Activated CD8-positive, alpha-beta memory T cell treated with anti-CD3 and anti-CD28 coated beads, Interleukin-2, amount 10 ng/mL, durations not matched to agents 7 days and 5 days (primary cell): ENCODE measurements around the gene CACNA2D1. TPM values are rescaled to one million over a fixed set of nuclear protein-coding genes. Genes with fewer than 3 reads are reported as not detected.
"Not testable (repeated sequence)": the region's sequence is repeated elsewhere in the genome, so short reads cannot be mapped to it uniquely, and the experiment has no call there.

ENCODE experiments used
- ATAC-seq: fragments of 150-1000 bp; cut with Tn5 transposase; one replicate; pipeline ENCODE4 v1.10.0; 2021; ENCODE audit warnings: moderate library complexity
- CTCF ChIA-PET: fragments of 350-600 bp; sonication (Branson Sonifier 250); formaldehyde crosslinking; loops from one replicate; lab custom pipeline; 2021; ENCODE audit warnings: antibody characterized with exemption; lab: Charles Lee
- DNase-seq: peaks from one replicate; pipeline ENCODE4 v3.0.0-alpha.2; 2020
- H3K27ac Mint-ChIP-seq: one replicate; pipeline ENCODE4 v1.8.0; 2021; ENCODE audit warnings: mild to moderate bottlenecking, mixed read lengths
- H3K27me3 Mint-ChIP-seq: one replicate; pipeline ENCODE4 v1.8.0; 2021; ENCODE audit warnings: mixed read lengths
- H3K36me3 Mint-ChIP-seq: one replicate; pipeline ENCODE4 v1.8.0; 2021; ENCODE audit warnings: mild to moderate bottlenecking, mixed read lengths
- H3K4me1 Mint-ChIP-seq: one replicate; pipeline ENCODE4 v1.8.0; 2021; ENCODE audit warnings: mixed read lengths
- H3K4me3 Mint-ChIP-seq: one replicate; pipeline ENCODE4 v1.8.0; 2021; ENCODE audit warnings: mild to moderate bottlenecking, moderate library complexity, mixed read lengths
- H3K9me3 Mint-ChIP-seq: one replicate; pipeline ENCODE4 v1.8.0; 2022; ENCODE audit warnings: low read depth, mixed read lengths
- total RNA-seq, 2 experiments: library from RNA; stranded (reverse); gene quantifications; one replicate each; pipeline ENCODE4 v1.2.3, GENCODE V29; 2021

Gene CACNA2D1
- total RNA-seq, 2 experiments from 2014 or later, result 0.28 TPM; not detected in 1

- ATAC-seq (no peak), DNase-seq (no peak)
- H3K9me3 Mint-ChIP-seq, result peaks cover 2% of the 10 kb centered on the region
- no peak overlapping the region for H3K4me3 Mint-ChIP-seq
- H3K27ac Mint-ChIP-seq, result no peak overlapping the region
- CTCF ChIA-PET, result no interaction called here
- H3K36me3 Mint-ChIP-seq, result no peaks in the 10 kb centered on the region
- H3K27me3 Mint-ChIP-seq, result no peaks in the 10 kb centered on the region
- H3K4me1 Mint-ChIP-seq, result no peaks in the 10 kb centered on the region
Observed at GRCh38 chr7:82163586-82163985, 280.0 kb downstream of the CACNA2D1 start.

- DNase-seq (no peak), ATAC-seq (no peak)
- no peak overlapping the region for H3K4me3 Mint-ChIP-seq
- no peaks in the 10 kb centered on the region for H3K4me1 Mint-ChIP-seq
- peaks cover 2% of the 10 kb centered on the region for H3K9me3 Mint-ChIP-seq
- CTCF ChIA-PET, result no interaction called here
- no peaks in the 10 kb centered on the region for H3K27me3 Mint-ChIP-seq
- H3K36me3 Mint-ChIP-seq, result no peaks in the 10 kb centered on the region
- no peak overlapping the region for H3K27ac Mint-ChIP-seq
Observed at GRCh38 chr7:82162289-82162688, 281.3 kb downstream of the CACNA2D1 start.

GRCh38 chr7:82158327-82158726, 285.2 kb downstream of the CACNA2D1 start:
- no peak overlapping the region for H3K4me3 Mint-ChIP-seq
- DNase-seq (no peak), ATAC-seq (no peak)
- H3K27ac Mint-ChIP-seq, result no peak overlapping the region
- no peaks in the 10 kb centered on the region for H3K9me3 Mint-ChIP-seq
- no peaks in the 10 kb centered on the region for H3K36me3 Mint-ChIP-seq
- H3K4me1 Mint-ChIP-seq, result no peaks in the 10 kb centered on the region
- no peaks in the 10 kb centered on the region for H3K27me3 Mint-ChIP-seq
- CTCF ChIA-PET, result no interaction called here

- CTCF ChIA-PET, result no interaction called here
- Mint-ChIP-seq H3K36me3 (no peaks in the 10 kb centered on the region), H3K4me3 (no peak overlapping the region), H3K27ac (no peak overlapping the region), H3K4me1 (no peaks in the 10 kb centered on the region), H3K9me3 (no peaks in the 10 kb centered on the region), H3K27me3 (no peaks in the 10 kb centered on the region)
- ATAC-seq (no peak), DNase-seq (no peak)
Observed at GRCh38 chr7:82156893-82157292, 286.7 kb downstream of the CACNA2D1 start.

- Mint-ChIP-seq H3K36me3 (no peaks in the 10 kb centered on the region), H3K27me3 (no peaks in the 10 kb centered on the region), H3K4me1 (no peaks in the 10 kb centered on the region), H3K4me3 (no peak overlapping the region), H3K9me3 (no peaks in the 10 kb centered on the region), H3K27ac (no peak overlapping the region)
- ATAC-seq (no peak), DNase-seq (no peak)
- CTCF ChIA-PET, result no interaction called here
Observed at GRCh38 chr7:82156168-82156567, 287.4 kb downstream of the CACNA2D1 start.

GRCh38 chr7:82154728-82155127, 288.8 kb downstream of the CACNA2D1 start:
- CTCF ChIA-PET, result no interaction called here
- H3K27me3 Mint-ChIP-seq, result no peaks in the 10 kb centered on the region
- no peak for ATAC-seq
- no peaks in the 10 kb centered on the region for H3K4me1 Mint-ChIP-seq
- H3K27ac Mint-ChIP-seq, result no peak overlapping the region
- H3K9me3 Mint-ChIP-seq, result no peaks in the 10 kb centered on the region
- no peaks in the 10 kb centered on the region for H3K36me3 Mint-ChIP-seq
- DNase-seq, result no peak
- H3K4me3 Mint-ChIP-seq, result no peak overlapping the region

GRCh38 chr7:82153776-82154175, 289.8 kb downstream of the CACNA2D1 start:
- H3K27me3 Mint-ChIP-seq, result no peaks in the 10 kb centered on the region
- ATAC-seq (no peak), DNase-seq (no peak)
- H3K9me3 Mint-ChIP-seq, result no peaks in the 10 kb centered on the region
- H3K4me3 Mint-ChIP-seq, result no peak overlapping the region
- CTCF ChIA-PET, result no interaction called here
- no peaks in the 10 kb centered on the region for H3K4me1 Mint-ChIP-seq
- H3K36me3 Mint-ChIP-seq, result no peaks in the 10 kb centered on the region
- no peak overlapping the region for H3K27ac Mint-ChIP-seq

- no peaks in the 10 kb centered on the region for H3K4me1 Mint-ChIP-seq
Observed at GRCh38 chr7:82152858-82153257, 290.7 kb downstream of the CACNA2D1 start.

GRCh38 chr7:82146491-82146890, 297.1 kb downstream of the CACNA2D1 start:
- DNase-seq (no peak), ATAC-seq (no peak)
- Mint-ChIP-seq H3K4me1 (no peaks in the 10 kb centered on the region), H3K4me3 (no peak overlapping the region), H3K36me3 (no peaks in the 10 kb centered on the region), H3K9me3 (no peaks in the 10 kb centered on the region), H3K27ac (no peak overlapping the region), H3K27me3 (no peaks in the 10 kb centered on the region)
- CTCF ChIA-PET, result no interaction called here

More at GRCh38 chr7:82152858-82153257, 290.7 kb downstream of the CACNA2D1 start:
- H3K27me3 Mint-ChIP-seq, result no peaks in the 10 kb centered on the region
- DNase-seq (no peak), ATAC-seq (no peak)
- H3K9me3 Mint-ChIP-seq, result no peaks in the 10 kb centered on the region
- CTCF ChIA-PET, result no interaction called here
- no peak overlapping the region for H3K4me3 Mint-ChIP-seq
- H3K36me3 Mint-ChIP-seq, result no peaks in the 10 kb centered on the region
- H3K27ac Mint-ChIP-seq, result no peak overlapping the region

GRCh38 chr7:82142263-82142864, 301.2 kb downstream of the CACNA2D1 start:
- Mint-ChIP-seq H3K27me3 (no peaks in the 10 kb centered on the region), H3K4me1 (no peaks in the 10 kb centered on the region), H3K27ac (no peak overlapping the region), H3K36me3 (no peaks in the 10 kb centered on the region), H3K9me3 (no peaks in the 10 kb centered on the region), H3K4me3 (no peak overlapping the region)
- DNase-seq, result no peak
- CTCF ChIA-PET, result no interaction called here
- ATAC-seq, result no peak

GRCh38 chr7:82141427-82141826, 302.1 kb downstream of the CACNA2D1 start:
- no peaks in the 10 kb centered on the region for H3K9me3 Mint-ChIP-seq
- no peaks in the 10 kb centered on the region for H3K27me3 Mint-ChIP-seq
- no peak for ATAC-seq
- no peaks in the 10 kb centered on the region for H3K4me1 Mint-ChIP-seq
- H3K4me3 Mint-ChIP-seq, result no peak overlapping the region
- no peak overlapping the region for H3K27ac Mint-ChIP-seq
- H3K36me3 Mint-ChIP-seq, result no peaks in the 10 kb centered on the region
- CTCF ChIA-PET, result no interaction called here
- no peak for DNase-seq

- H3K4me1 Mint-ChIP-seq, H3K9me3 Mint-ChIP-seq, H3K27me3 Mint-ChIP-seq, H3K36me3 Mint-ChIP-seq, H3K27ac Mint-ChIP-seq, ATAC-seq, DNase-seq, H3K4me3 Mint-ChIP-seq, CTCF ChIA-PET: not testable (repeated sequence)
Observed at GRCh38 chr7:82140608-82141007, 303.0 kb downstream of the CACNA2D1 start.

- no peaks in the 10 kb centered on the region for H3K4me1 Mint-ChIP-seq
- H3K27me3 Mint-ChIP-seq, result no peaks in the 10 kb centered on the region
- CTCF ChIA-PET, result no interaction called here
- no peak overlapping the region for H3K27ac Mint-ChIP-seq
- ATAC-seq (no peak), DNase-seq (no peak)
- H3K4me3 Mint-ChIP-seq, result no peak overlapping the region
- H3K9me3 Mint-ChIP-seq, result peaks cover 4% of the 10 kb centered on the region
- no peaks in the 10 kb centered on the region for H3K36me3 Mint-ChIP-seq
Observed at GRCh38 chr7:82131215-82131614, 312.4 kb downstream of the CACNA2D1 start.

GRCh38 chr7:82129091-82129490, 314.5 kb downstream of the CACNA2D1 start:
- DNase-seq (no peak), ATAC-seq (no peak)
- CTCF ChIA-PET, result no interaction called here
- Mint-ChIP-seq H3K4me1 (no peaks in the 10 kb centered on the region), H3K36me3 (no peaks in the 10 kb centered on the region), H3K27me3 (no peaks in the 10 kb centered on the region), H3K27ac (no peak overlapping the region), H3K4me3 (no peak overlapping the region), H3K9me3 (peaks cover 4% of the 10 kb centered on the region)

- DNase-seq (no peak), ATAC-seq (no peak)
- Mint-ChIP-seq H3K27ac (no peak overlapping the region), H3K36me3 (no peaks in the 10 kb centered on the region), H3K4me3 (no peak overlapping the region), H3K27me3 (no peaks in the 10 kb centered on the region), H3K4me1 (no peaks in the 10 kb centered on the region), H3K9me3 (peaks cover 4% of the 10 kb centered on the region)
- CTCF ChIA-PET, result no interaction called here
Observed at GRCh38 chr7:82128546-82128945, 315.0 kb downstream of the CACNA2D1 start.
